Measurements from ENCODE around the gene MDM2.

DNA sequence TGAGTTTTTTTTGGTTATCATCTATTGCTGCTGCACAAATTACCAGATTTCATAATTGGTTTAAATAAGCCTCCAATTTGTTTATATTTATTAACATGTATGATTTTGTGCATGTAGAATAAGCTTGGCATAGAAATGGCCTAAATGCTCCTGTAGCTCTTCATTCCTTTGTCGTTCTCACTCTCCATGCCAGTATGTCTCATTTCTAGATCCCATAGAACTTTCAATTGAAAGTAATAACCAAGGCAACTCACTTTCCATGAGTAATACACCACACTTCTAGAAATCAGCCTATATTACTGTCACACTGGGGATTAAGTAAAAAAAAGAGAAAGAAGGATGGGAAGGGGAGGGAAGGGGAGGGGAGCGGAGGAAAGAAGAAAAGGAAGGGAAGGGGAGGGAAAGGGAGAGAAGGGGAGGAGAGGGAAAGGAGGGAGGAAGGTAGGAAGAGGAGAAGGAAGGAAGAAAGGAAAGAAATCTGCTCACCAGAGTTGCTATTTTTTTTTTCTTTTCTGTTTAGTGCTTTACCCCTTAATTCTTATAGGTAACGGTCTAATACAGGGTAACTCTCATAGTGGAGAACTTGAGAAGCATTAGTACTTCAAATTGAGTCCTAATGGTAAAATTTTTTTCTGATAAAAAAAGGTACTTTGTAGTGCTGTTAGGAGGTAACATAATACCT, 45.6 kb downstream of the MDM2 start:
- TF ChIP-seq, protein P1, sequence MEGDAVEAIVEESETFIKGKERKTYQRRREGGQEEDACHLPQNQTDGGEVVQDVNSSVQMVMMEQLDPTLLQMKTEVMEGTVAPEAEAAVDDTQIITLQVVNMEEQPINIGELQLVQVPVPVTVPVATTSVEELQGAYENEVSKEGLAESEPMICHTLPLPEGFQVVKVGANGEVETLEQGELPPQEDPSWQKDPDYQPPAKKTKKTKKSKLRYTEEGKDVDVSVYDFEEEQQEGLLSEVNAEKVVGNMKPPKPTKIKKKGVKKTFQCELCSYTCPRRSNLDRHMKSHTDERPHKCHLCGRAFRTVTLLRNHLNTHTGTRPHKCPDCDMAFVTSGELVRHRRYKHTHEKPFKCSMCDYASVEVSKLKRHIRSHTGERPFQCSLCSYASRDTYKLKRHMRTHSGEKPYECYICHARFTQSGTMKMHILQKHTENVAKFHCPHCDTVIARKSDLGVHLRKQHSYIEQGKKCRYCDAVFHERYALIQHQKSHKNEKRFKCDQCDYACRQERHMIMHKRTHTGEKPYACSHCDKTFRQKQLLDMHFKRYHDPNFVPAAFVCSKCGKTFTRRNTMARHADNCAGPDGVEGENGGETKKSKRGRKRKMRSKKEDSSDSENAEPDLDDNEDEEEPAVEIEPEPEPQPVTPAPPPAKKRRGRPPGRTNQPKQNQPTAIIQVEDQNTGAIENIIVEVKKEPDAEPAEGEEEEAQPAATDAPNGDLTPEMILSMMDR (IDR thresholded peaks at IDR 0.05): no peak
- TF ChIP-seq SIN3A (IDR thresholded peaks at IDR 0.05; ENCODE audit: borderline replicate concordance, low read depth, low read length): no peak

Measured in SK-N-SH (cell line).